Measurements from ENCODE around the gene NLGN4X.

Gene NLGN4X
- long read RNA-seq, partial matches to known transcripts = 0 of 1 reads
- long read RNA-seq, other reads (novel, unspliced or antisense) = 1 of 1 reads

DNA sequence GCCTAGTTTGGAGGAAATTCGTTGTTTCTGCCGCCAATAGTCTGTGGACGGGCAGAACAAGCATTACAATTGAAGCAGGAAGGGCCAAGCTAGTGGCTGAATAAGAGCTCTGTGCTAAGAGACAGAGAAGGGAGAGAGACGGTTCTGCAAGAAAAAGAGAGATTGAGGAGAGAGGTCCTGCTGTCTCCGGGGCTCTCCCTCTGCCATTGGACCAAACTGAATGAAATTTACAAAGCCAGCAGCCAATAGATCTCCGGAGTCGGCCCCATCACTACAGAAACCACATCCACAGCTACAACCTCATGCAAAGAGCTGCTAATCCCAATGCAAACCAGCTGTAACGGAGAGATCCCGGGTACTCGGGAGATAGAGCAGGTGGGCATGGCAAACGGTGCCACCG is at the start of gene NLGN4X:
Gene NLGN4X (minus strand): TSS at position 148 of the 400 bp plus-strand sequence. CDS start 77,401 bp downstream, outside the sequence.
- DNase-seq (ENCODE audit: low read depth in 1 of 2, low spot score in 1 of 2) = no peak
- no peak for TF ChIP-seq POLR2AphosphoS5 (IDR thresholded peaks at IDR 0.05; ENCODE audit: low read depth)
- no peak for TF ChIP-seq GABPA (IDR thresholded peaks at IDR 0.05; ENCODE audit: low read depth)
- TF ChIP-seq, protein P1, sequence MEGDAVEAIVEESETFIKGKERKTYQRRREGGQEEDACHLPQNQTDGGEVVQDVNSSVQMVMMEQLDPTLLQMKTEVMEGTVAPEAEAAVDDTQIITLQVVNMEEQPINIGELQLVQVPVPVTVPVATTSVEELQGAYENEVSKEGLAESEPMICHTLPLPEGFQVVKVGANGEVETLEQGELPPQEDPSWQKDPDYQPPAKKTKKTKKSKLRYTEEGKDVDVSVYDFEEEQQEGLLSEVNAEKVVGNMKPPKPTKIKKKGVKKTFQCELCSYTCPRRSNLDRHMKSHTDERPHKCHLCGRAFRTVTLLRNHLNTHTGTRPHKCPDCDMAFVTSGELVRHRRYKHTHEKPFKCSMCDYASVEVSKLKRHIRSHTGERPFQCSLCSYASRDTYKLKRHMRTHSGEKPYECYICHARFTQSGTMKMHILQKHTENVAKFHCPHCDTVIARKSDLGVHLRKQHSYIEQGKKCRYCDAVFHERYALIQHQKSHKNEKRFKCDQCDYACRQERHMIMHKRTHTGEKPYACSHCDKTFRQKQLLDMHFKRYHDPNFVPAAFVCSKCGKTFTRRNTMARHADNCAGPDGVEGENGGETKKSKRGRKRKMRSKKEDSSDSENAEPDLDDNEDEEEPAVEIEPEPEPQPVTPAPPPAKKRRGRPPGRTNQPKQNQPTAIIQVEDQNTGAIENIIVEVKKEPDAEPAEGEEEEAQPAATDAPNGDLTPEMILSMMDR (IDR thresholded peaks at IDR 0.05; ENCODE audit: insufficient read depth, low read length) = no peak
- TF ChIP-seq SPI1 (IDR thresholded peaks at IDR 0.05; ENCODE audit: borderline replicate concordance, low read depth) = no peak
- TF ChIP-seq, protein P2, sequence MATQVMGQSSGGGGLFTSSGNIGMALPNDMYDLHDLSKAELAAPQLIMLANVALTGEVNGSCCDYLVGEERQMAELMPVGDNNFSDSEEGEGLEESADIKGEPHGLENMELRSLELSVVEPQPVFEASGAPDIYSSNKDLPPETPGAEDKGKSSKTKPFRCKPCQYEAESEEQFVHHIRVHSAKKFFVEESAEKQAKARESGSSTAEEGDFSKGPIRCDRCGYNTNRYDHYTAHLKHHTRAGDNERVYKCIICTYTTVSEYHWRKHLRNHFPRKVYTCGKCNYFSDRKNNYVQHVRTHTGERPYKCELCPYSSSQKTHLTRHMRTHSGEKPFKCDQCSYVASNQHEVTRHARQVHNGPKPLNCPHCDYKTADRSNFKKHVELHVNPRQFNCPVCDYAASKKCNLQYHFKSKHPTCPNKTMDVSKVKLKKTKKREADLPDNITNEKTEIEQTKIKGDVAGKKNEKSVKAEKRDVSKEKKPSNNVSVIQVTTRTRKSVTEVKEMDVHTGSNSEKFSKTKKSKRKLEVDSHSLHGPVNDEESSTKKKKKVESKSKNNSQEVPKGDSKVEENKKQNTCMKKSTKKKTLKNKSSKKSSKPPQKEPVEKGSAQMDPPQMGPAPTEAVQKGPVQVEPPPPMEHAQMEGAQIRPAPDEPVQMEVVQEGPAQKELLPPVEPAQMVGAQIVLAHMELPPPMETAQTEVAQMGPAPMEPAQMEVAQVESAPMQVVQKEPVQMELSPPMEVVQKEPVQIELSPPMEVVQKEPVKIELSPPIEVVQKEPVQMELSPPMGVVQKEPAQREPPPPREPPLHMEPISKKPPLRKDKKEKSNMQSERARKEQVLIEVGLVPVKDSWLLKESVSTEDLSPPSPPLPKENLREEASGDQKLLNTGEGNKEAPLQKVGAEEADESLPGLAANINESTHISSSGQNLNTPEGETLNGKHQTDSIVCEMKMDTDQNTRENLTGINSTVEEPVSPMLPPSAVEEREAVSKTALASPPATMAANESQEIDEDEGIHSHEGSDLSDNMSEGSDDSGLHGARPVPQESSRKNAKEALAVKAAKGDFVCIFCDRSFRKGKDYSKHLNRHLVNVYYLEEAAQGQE (IDR thresholded peaks at IDR 0.05; ENCODE audit: insufficient replicate concordance, low read depth) = no peak
- H3K27me3 ChIP-seq (ENCODE audit: insufficient read depth, poor library complexity, severe bottlenecking) = peaks cover 19% of the 10 kb centered on the region
- H3K4me3 ChIP-seq (replicated peaks; ENCODE audit: insufficient read depth, low read length) = no peak within 1 kb of the TSS
- H3K27ac ChIP-seq (replicated peaks) = no peak within 1 kb of the TSS

DNA sequence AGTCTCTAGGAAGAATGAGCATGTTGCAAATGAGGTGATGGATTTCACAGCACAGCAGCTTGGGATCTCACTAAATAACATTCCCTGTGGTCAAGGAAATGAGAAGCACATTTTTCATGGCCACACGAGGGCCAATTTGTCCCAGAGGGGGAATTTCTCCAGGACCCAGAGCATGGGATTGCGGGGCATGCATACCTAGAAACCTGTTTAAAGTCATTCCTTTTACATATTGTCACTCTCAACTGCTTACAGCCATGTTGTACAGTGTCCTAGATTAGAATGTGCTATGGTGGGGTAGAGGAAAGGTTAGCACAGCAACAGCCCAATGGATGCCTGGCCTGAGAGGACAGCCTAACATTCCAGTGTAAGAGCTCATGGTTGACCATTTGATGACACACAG is 37.4 kb upstream of the NLGN4X start:
- Histone ChIP-seq H3K4me3 (replicated peaks; ENCODE audit: insufficient read depth, low read length) (no peak overlapping the region), H3K27me3 (ENCODE audit: insufficient read depth, poor library complexity, severe bottlenecking) (no peaks in the 10 kb centered on the region), H3K27ac (replicated peaks) (no peak overlapping the region)
- no peak for DNase-seq (ENCODE audit: low read depth in 1 of 2, low spot score in 1 of 2)
- TF ChIP-seq, protein P1 (IDR thresholded peaks at IDR 0.05; ENCODE audit: insufficient read depth, low read length) = no peak
- TF ChIP-seq SPI1 (IDR thresholded peaks at IDR 0.05; ENCODE audit: borderline replicate concordance, low read depth) (no peak), POLR2AphosphoS5 (IDR thresholded peaks at IDR 0.05; ENCODE audit: low read depth) (no peak), GABPA (IDR thresholded peaks at IDR 0.05; ENCODE audit: low read depth) (no peak)
- TF ChIP-seq, protein P2 (IDR thresholded peaks at IDR 0.05; ENCODE audit: insufficient replicate concordance, low read depth) = no peak

DNA sequence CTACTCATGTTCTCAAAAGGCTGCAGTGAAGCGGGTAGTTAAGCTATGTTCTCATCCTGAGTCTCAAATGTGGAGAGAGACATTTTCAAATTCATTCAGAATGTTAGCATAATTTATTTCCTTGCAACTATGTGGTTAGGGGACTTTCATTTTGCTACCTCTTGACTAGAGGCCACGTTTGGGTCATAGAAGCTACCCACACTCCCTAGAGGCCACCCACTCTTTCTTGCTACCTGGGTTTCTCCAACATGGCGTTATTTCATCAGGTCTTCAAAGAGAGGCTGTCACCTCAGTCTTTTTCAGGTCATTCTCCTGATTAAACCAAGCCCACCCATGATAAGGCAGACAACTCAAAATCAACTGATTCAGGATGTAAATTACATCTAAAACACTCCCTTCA is 34.3 kb upstream of the NLGN4X start:
- no peak for DNase-seq (ENCODE audit: low read depth in 1 of 2, low spot score in 1 of 2)
- TF ChIP-seq, protein P1 (IDR thresholded peaks at IDR 0.05; ENCODE audit: insufficient read depth, low read length) = no peak
- TF ChIP-seq SPI1 (IDR thresholded peaks at IDR 0.05; ENCODE audit: borderline replicate concordance, low read depth) (no peak), GABPA (IDR thresholded peaks at IDR 0.05; ENCODE audit: low read depth) (no peak), POLR2AphosphoS5 (IDR thresholded peaks at IDR 0.05; ENCODE audit: low read depth) (no peak)
- TF ChIP-seq, protein P2 (IDR thresholded peaks at IDR 0.05; ENCODE audit: insufficient replicate concordance, low read depth) = no peak
- no peaks in the 10 kb centered on the region for H3K27me3 ChIP-seq (ENCODE audit: insufficient read depth, poor library complexity, severe bottlenecking)
- no peak overlapping the region for H3K4me3 ChIP-seq (replicated peaks; ENCODE audit: insufficient read depth, low read length)
- no peak overlapping the region for H3K27ac ChIP-seq (replicated peaks)
